ENCODE measurements around the gene ACAN.

GRCh38 chr15:88788036-88788435 is 15.2 kb upstream of the ACAN start:
- TF ChIP-seq ARNTL (CRISPR knock-in tag; IDR thresholded peaks at IDR 0.05; ENCODE audit: borderline replicate concordance, low read depth) (no peak), TOX (CRISPR knock-in tag; IDR thresholded peaks at IDR 0.05; ENCODE audit: borderline replicate concordance) (no peak), ZC3H10 (CRISPR knock-in tag; IDR thresholded peaks at IDR 0.05) (no peak)
